Neural crest cell (in vitro differentiated cells): ENCODE results near the gene P2RY1. TPM values are rescaled to one million over a fixed set of nuclear protein-coding genes. Genes with fewer than 3 reads are reported as not detected.
"Not testable (repeated sequence)": the region's sequence is repeated elsewhere in the genome, so short reads cannot be mapped to it uniquely, and the experiment has no call there.

Source experiments
- DNase-seq: peaks from one replicate; pipeline ENCODE4 v3.0.0; 2021; ENCODE audit warnings: low read depth, mixed read lengths, low spot score
- H3K27ac Mint-ChIP-seq: one replicate; pipeline ENCODE4 v1.8.0; 2021; ENCODE audit warnings: mild to moderate bottlenecking, mixed read lengths; ENCODE audit not compliant: unreplicated experiment
- H3K27me3 Mint-ChIP-seq: 2 replicates; pipeline ENCODE4 v1.8.0; 2021; ENCODE audit warnings: low read depth, mild to moderate bottlenecking, mixed read lengths
- H3K36me3 Mint-ChIP-seq: 2 replicates; pipeline ENCODE4 v1.8.0; 2021; ENCODE audit warnings: low read depth, mild to moderate bottlenecking, mixed read lengths
- H3K4me1 Mint-ChIP-seq: 2 replicates; pipeline ENCODE4 v1.8.0; 2021; ENCODE audit warnings: mixed read lengths
- H3K4me3 Mint-ChIP-seq: one replicate; pipeline ENCODE4 v1.8.0; 2021; ENCODE audit warnings: mild to moderate bottlenecking, mixed read lengths
- H3K9me3 Mint-ChIP-seq: 2 replicates; pipeline ENCODE4 v1.8.0; 2021; ENCODE audit warnings: mixed read lengths
- total RNA-seq: library from RNA; stranded (reverse); gene quantifications from 2 replicates; pipeline ENCODE4 v1.2.1, GENCODE V29; 2021
- TF ChIP-seq, protein P1 (sequence below): fragments of 200-600 bp; sonication (generic); conservative IDR thresholded peaks from 2 replicates; pipeline ENCODE4 v1.5.0; 2021; ENCODE audit warnings: antibody characterized with exemption, mild to moderate bottlenecking

The P2RY1 gene
- total RNA-seq, 1 donor from 2014 or later = 9.0 TPM

DNA sequence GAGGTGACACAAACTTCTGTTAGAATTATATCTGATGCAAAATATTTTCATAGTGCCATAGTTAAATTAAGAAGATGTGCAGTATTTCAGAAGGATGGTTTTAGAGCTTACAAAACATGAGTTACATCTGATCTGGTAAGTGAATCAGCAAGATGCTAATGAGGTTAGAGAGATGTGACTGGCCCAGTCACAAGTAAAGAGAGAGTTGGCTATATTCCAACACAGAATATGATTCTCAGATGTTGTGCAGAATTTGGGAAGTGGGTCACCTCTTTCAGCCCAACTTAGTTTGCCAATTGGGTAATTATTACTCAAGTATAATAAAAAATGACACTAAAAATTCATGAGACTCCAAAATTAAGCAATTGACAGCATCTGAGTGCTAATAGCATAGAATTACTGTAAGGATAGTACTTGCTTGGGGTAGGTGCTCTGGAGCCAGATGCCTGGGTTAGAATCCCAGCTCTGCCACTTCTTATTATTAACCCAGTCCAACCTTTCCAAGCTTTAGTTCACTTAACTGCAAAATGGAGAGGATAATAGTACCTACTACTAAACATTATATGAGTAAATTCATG, 30.8 kb downstream of the P2RY1 start:
- DNase-seq = no peak
- Mint-ChIP-seq H3K4me1 (peaks cover 5% of the 10 kb centered on the region), H3K27ac (no peak overlapping the region), H3K36me3 (no peaks in the 10 kb centered on the region), H3K27me3 (no peaks in the 10 kb centered on the region), H3K4me3 (no peak overlapping the region), H3K9me3 (no peaks in the 10 kb centered on the region)
- TF ChIP-seq, protein P1, sequence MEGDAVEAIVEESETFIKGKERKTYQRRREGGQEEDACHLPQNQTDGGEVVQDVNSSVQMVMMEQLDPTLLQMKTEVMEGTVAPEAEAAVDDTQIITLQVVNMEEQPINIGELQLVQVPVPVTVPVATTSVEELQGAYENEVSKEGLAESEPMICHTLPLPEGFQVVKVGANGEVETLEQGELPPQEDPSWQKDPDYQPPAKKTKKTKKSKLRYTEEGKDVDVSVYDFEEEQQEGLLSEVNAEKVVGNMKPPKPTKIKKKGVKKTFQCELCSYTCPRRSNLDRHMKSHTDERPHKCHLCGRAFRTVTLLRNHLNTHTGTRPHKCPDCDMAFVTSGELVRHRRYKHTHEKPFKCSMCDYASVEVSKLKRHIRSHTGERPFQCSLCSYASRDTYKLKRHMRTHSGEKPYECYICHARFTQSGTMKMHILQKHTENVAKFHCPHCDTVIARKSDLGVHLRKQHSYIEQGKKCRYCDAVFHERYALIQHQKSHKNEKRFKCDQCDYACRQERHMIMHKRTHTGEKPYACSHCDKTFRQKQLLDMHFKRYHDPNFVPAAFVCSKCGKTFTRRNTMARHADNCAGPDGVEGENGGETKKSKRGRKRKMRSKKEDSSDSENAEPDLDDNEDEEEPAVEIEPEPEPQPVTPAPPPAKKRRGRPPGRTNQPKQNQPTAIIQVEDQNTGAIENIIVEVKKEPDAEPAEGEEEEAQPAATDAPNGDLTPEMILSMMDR = no peak

DNA sequence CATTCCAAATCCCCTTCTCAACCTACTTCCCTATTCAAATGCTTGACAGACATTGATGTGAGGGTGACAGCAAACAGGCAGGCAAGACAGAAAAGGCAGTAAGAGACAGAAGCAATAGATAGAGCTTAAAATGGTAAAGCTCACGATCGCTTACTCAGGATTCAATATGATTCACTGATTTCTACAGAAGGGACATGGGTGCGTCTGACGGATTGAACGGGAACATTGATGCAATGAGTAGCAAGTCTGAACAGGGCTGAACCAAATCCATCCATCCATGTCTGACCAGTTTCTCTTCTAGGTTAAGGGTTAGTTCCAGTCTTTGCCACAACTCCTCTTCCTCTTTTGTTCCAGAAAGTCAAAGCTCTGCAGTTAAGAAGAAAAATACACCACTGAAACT, 35.1 kb downstream of the P2RY1 start:
- Mint-ChIP-seq H3K4me1 (peaks cover 5% of the 10 kb centered on the region), H3K36me3 (peaks cover 2% of the 10 kb centered on the region), H3K4me3 (no peak overlapping the region)

DNA sequence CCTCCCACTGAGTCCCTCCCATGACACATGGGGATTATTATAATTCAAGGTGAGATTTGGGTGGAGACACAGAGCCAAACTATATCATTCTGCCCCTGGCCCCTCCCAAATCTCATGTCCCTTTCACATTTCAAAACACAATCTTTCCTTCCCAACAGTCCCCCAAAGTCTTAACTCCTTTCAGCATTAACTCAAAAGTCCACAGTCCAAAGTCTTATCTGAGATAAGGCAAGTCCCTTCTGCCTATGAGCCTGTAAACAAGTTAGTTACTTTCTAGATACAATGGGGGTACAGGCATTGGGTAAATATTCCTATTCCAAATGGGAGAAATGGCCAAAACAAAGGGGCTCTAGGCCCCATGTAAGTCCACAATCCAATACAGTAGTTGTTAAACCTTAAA, 38.4 kb downstream of the P2RY1 start:
- not testable (repeated sequence) for H3K36me3 Mint-ChIP-seq, H3K27me3 Mint-ChIP-seq, H3K4me1 Mint-ChIP-seq, H3K27ac Mint-ChIP-seq, H3K4me3 Mint-ChIP-seq, DNase-seq, H3K9me3 Mint-ChIP-seq

More for the DNA sequence above, 35.1 kb downstream of the P2RY1 start:
- no peak for DNase-seq
- TF ChIP-seq, protein P1 = no peak
- Mint-ChIP-seq H3K27ac (no peak overlapping the region), H3K27me3 (no peaks in the 10 kb centered on the region), H3K9me3 (peaks cover 5% of the 10 kb centered on the region)

DNA sequence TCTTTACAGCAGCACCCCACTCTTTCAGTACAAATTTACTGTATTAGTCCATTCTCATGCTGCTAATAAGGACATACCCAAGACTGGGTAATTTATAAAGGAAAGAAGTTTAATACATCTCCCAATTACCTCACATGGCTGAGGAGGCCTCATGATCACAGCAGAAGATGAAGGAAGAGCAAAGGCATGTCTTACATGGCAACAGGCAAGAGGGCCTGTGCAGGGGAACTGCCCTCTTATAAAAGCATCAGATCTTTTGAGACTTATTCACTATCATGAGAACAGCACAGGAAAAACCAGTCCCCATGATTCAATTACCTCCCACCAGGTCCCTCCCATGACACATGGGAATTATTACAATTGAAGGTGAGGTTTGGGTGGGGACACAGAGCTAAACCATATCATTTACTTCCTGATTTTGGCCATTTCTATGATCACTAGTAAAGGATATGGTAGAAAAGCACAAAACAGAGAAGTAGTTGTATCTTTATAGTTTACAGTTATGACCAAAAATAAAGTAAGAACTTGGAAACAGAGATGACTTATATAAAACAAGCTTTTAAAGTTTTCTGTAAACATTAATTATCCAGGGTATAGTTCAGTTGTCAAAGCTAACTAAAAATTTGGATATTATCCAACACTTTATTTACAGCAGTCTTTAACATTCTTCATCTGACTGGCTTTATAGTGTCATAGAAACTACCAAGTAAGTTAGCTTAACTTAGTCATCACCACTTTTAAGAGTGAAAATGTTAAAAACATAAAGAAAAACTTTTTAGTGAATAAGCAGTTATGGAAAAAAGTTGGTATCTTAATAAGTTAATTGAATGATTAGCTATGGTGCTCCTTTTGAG, 40.2 kb downstream of the P2RY1 start:
- no peaks in the 10 kb centered on the region for H3K27me3 Mint-ChIP-seq
- no peak overlapping the region for H3K27ac Mint-ChIP-seq
- no peak overlapping the region for H3K4me3 Mint-ChIP-seq
- H3K4me1 Mint-ChIP-seq = peaks cover under 1% of the 10 kb centered on the region
- no peak for DNase-seq
- peaks cover 14% of the 10 kb centered on the region for H3K9me3 Mint-ChIP-seq
- TF ChIP-seq, protein P1 = no peak
- peaks cover 2% of the 10 kb centered on the region for H3K36me3 Mint-ChIP-seq

DNA sequence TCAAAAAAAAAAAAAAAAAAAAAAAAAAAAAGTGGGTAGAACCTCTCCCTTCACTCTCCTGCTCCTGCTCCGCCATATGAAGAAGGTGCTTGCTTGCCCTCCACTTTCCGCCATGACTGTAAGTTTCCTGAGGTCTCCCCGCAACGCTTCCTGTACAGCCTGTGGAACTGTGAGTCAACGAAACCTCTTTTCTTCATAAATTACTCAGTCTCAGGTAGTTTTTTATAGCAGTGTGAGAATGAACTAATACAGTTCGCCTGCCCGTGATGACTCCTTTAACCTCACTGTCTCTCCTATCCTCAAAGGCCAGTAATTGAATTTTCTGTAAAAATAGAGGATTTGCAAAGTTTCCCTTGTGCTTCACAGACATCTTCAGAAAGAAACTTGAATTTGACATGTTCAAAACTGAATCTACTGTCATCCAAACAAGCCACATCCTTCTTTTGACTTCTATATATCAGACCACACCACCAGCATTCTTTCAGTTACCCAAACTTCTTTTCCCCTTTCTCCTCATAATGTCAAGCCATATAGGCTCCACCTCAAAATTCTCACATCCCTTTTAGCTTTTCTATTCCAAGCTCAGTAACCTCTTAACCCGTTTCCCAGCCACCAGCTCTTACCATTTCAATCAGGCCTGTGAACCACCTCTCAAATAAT, 44.3 kb downstream of the P2RY1 start:
- peaks cover 2% of the 10 kb centered on the region for H3K36me3 Mint-ChIP-seq
- no peak overlapping the region for H3K4me3 Mint-ChIP-seq
- peaks cover 14% of the 10 kb centered on the region for H3K9me3 Mint-ChIP-seq
- no peaks in the 10 kb centered on the region for H3K27me3 Mint-ChIP-seq
- H3K4me1 Mint-ChIP-seq = no peaks in the 10 kb centered on the region
- H3K27ac Mint-ChIP-seq = no peak overlapping the region
- DNase-seq = no peak
- TF ChIP-seq, protein P1 = no peak

DNA sequence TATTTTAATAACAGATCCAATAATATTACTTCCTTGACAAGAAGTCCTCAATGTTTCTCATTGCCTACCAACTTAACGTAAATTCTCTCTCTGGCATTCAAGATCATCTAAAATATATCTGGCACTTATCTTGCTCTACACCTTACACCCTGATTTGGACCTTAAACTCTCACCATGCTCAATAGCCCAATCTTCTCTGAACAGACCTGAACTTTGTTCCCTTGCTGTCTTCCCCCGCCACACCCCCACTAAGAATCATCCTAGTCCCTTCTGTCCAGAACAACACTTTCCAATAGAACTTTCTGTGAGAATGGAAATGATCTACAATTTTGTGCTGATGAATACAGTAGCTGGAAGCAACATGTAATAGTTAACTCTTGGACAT, 44.9 kb downstream of the P2RY1 start:
- TF ChIP-seq, protein P1 = no peak
- H3K4me3 Mint-ChIP-seq = no peak overlapping the region
- no peaks in the 10 kb centered on the region for H3K4me1 Mint-ChIP-seq
- H3K9me3 Mint-ChIP-seq = peaks cover 12% of the 10 kb centered on the region
- peaks cover under 1% of the 10 kb centered on the region for H3K36me3 Mint-ChIP-seq
- DNase-seq = no peak
- no peaks in the 10 kb centered on the region for H3K27me3 Mint-ChIP-seq
- H3K27ac Mint-ChIP-seq = no peak overlapping the region
